GM21529 (cell line): Measurements from ENCODE around the gene ADAT2.

Source experiments
- ATAC-seq: cut with Tn5 transposase; IDR thresholded peaks from one replicate; pipeline ENCODE4 v1.9.1; 2021; ENCODE audit not compliant: unreplicated experiment

The ADAT2 gene

GRCh38 chr6:143399176-143399575 is 51.3 kb downstream of the ADAT2 start:
- no peak for ATAC-seq

GRCh38 chr6:143397227-143398222 is 53.0 kb downstream of the ADAT2 start:
- no peak for ATAC-seq

- ATAC-seq: no peak
These were observed 53.8 kb downstream of the ADAT2 start for GRCh38 chr6:143396497-143397226.

- ATAC-seq: no peak
These were observed 54.8 kb downstream of the ADAT2 start for GRCh38 chr6:143395699-143396098.

GRCh38 chr6:143394389-143394788 is 56.1 kb downstream of the ADAT2 start:
- no peak for ATAC-seq

GRCh38 chr6:143390278-143390677 is 60.2 kb downstream of the ADAT2 start:
- ATAC-seq: no peak

- no peak for ATAC-seq
These were observed 64.9 kb downstream of the ADAT2 start for GRCh38 chr6:143385636-143386035.

GRCh38 chr6:143376861-143377260 is 73.6 kb downstream of the ADAT2 start:
- no peak for ATAC-seq

- ATAC-seq: no peak
These were observed 74.1 kb downstream of the ADAT2 start for GRCh38 chr6:143376375-143376774.

GRCh38 chr6:143375022-143375585 is 75.4 kb downstream of the ADAT2 start:
- peak; percentile 45 for ATAC-seq

- ATAC-seq: peak; percentile 44
These were observed 76.5 kb downstream of the ADAT2 start for GRCh38 chr6:143374014-143374413.
